Measurements from ENCODE around the gene CNOT1. TPM values are rescaled to one million over a fixed set of nuclear protein-coding genes. Genes with fewer than 3 reads are reported as not detected.

Gene CNOT1
- total RNA-seq, 1 donor from 2014 or later = 58.0 TPM

GRCh38 chr16:58487566-58488351 lies 141.9 kb downstream of the CNOT1 start:
- DNase-seq (ENCODE audit: low spot score) = peak; percentile 82

- DNase-seq (ENCODE audit: low spot score) = no peak
These were observed 144.3 kb downstream of the CNOT1 start for GRCh38 chr16:58485184-58485887.

DNA sequence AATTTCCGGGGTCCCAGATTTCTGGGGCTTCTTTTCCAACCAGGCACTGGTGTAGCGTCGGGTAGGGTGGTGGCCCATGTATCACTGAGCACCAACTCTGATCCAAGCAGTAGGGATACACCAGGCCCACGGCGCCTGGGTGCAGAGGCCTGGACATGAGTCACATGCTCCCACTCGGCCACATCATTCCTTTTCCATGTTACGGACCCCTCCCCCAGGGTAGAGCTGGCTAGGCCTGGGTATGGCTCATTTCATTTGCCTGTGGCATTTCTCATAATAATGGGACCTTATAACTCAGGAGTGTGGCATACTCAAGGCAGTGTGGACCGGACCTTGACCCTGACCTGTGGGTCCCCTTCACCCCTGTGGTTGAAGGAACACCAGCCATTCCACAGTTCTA lies 147.7 kb downstream of the CNOT1 start:
- no peak for DNase-seq (ENCODE audit: low spot score)

DNA sequence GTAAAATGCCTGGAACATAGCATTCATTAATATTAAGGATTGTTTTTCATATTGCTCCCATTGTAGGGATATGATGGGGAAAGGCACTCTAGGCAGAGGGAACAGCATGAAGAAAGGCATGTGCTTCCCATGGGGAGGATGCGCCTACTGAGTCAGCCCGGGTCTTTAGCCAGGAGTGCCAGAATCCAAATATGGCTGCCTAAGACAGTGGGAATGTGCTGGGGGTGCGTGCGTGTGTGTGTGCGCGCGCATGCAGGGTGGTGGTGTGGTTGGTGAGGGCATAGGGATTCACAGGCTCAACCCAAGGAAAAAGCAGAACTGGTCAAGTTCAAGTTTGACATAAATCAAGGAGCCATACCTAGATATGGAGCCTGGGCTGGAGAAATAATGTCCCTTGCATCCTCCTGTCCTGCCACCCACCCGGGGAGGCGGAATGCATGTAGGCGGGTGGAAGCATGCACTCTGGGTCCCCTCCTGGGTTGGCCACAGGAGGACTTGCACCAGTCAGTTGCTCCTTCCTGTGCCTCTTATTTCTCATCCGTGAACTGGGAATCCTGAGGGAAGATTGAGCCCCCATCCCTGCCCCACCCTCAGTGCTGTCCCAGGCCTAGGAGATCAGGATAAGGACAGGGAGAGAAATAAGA lies 148.3 kb downstream of the CNOT1 start:
- DNase-seq (ENCODE audit: low spot score) = no peak

GRCh38 chr16:58478427-58478826 lies 151.2 kb downstream of the CNOT1 start:
- no peak for DNase-seq (ENCODE audit: low spot score)

GRCh38 chr16:58476791-58477190 lies 152.8 kb downstream of the CNOT1 start:
- no peak for DNase-seq (ENCODE audit: low spot score)

DNA sequence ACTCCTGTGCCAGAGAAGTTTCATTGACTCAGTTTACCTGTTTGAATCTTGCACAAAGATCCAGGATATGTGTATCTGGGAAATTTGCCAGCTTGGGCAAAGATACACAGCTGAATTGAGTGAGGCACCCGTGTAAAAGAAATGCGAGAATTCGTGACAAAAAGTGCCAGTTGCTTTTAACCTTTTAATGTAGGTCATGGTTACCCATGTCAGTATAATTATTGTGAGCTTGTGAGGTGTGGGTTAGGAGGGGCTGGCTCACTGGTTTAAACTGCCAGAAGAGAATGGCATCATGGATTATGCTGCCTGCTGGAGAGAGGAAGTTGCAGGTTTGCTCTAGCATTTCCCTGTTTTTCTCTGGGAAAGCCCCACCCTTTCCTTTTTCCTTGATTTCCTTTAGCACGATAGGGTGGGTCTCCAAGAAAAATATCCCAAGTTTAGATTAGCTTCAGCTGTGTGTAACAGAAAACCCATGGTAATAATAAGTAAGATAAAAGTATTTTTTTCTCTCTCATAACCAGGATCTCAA lies 154.5 kb downstream of the CNOT1 start:
- no peak for DNase-seq (ENCODE audit: low spot score)

GRCh38 chr16:58474296-58474695 lies 155.3 kb downstream of the CNOT1 start:
- DNase-seq (ENCODE audit: low spot score) = no peak

DNA sequence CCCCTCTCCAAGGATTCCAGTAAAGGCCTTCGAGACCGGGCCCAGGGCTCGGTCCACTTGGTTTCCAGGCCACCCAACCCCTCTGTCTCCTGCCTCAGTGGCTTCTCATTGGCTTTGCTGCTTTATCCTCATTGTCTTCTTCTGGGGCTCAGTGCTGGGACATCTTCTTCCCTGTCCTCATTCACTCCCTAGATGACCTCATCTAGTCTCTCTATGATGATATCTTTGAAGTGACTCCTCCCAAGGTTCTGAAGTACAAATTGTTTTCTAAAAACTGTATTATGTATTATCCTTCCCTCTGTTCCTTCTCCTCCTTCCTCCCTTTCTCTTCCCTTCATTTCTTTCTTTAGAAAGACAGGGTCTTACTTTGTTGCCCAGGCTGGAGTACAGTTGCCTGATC lies 156.8 kb downstream of the CNOT1 start:
- DNase-seq (ENCODE audit: low spot score) = no peak

DNA sequence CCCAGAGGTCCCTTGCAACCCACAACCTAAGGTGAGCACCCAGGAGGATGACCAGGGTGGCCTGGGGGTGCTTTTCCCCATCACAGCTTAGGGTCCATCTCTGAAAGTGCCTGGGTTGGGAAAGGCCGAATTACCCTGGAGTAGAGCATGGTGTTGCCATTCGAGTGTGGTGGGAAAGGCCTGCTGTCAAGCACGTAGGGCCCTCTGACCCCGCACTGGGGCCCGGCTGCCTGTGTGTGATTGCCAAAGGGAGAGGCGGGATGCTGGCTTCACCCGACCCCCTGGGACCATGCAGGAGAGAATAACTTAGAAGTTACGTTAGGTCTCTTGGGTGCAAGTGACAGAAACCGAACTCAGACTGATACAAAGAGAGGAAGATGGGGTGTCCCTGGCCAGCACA lies 157.4 kb downstream of the CNOT1 start:
- no peak for DNase-seq (ENCODE audit: low spot score)

DNA sequence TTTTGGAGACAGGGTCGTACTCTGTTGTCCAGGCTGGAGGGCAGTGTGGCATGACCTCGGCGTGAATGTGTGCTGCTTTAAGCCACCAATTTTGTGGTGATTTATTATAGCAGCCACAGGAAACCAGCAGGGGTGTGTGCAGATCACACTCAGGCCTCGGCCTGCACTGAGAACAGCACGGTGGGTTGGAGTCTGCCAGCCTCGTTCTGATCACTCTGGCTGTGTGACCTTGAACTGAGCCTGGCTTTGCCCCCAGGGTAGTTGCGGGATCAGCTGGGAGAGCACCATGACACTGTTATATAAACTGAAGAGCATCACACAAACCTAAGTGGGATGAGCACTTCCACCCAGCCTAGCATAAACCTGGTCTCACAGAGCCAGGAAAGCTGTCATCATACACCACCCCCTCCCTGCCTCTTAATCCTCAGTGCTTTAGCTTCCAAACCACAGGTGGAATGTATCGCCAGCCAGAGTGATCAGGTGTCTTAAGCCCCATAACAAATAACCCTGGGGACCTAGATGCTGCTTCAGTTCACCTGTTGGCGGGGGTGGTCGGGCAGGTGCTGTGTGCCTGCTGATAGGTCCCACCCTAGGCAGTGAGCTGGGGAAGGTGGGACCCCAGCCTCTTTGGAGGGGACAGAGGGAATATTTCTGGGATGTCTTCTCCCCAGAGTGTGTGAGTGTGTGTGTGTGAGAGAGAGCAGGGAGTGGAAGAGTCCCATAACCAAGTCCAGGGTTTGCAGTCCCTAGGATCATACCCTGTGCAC lies 158.2 kb downstream of the CNOT1 start:
- no peak for DNase-seq (ENCODE audit: low spot score)

Other genes with a start within 250 kb of the CNOT1 start
- gene GINS3, start 237.4 kb downstream of the CNOT1 start, total RNA-seq (ENCODE audit: insufficient read depth, low replicate concordance) = 7.2 TPM
- gene NDRG4, start 129.7 kb downstream of the CNOT1 start, total RNA-seq (ENCODE audit: insufficient read depth, low replicate concordance) = 22.6 TPM
- gene SETD6, start 114.3 kb downstream of the CNOT1 start, total RNA-seq (ENCODE audit: insufficient read depth, low replicate concordance) = 7.9 TPM
- 4.6 TPM for gene SLC38A7, start 54.9 kb upstream of the CNOT1 start, total RNA-seq (ENCODE audit: insufficient read depth, low replicate concordance)
- 6.7 TPM for gene GOT2, start 104.5 kb upstream of the CNOT1 start, total RNA-seq (ENCODE audit: insufficient read depth, low replicate concordance)